ENCODE results near the gene VTI1A.
"Not testable (repeated sequence)": the region's sequence is repeated elsewhere in the genome, so short reads cannot be mapped to it uniquely, and the experiment has no call there.

VTI1A gene

DNA sequence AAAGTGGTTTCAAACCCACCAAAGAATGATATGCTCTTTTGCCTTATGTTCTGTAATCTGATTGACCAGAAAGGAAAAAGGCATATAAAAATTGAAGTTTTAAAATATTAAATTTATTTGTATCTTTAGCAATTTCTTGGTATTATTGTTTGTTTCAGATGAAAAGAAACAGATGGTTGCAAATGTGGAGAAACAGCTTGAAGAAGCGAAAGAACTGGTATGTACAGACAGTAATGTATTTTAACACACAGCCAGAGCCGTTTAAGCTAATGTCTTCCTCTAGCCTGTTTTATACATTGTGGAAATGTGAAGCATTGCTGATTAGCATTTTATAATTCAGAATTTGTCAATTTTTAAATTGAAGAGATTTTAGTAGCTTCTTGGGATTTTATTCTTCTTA is 13.4 kb downstream of the VTI1A start:
- no peaks in the 10 kb centered on the region for H3K27me3 ChIP-seq (ENCODE audit: control insufficient read depth, insufficient read depth, low read length)
- no peak overlapping the region for H3K9ac ChIP-seq (ENCODE audit: low read length)
- H3K4me1 ChIP-seq (ENCODE audit: control insufficient read depth, insufficient read depth, low read length), result no peaks in the 10 kb centered on the region
- no peaks in the 10 kb centered on the region for H3K9me3 ChIP-seq (ENCODE audit: control insufficient read depth, low read length)
- H3K36me3 ChIP-seq (ENCODE audit: control insufficient read depth, insufficient read depth, low read length), result no peaks in the 10 kb centered on the region
- no peak overlapping the region for H3K4me3 ChIP-seq (ENCODE audit: low read length)

DNA sequence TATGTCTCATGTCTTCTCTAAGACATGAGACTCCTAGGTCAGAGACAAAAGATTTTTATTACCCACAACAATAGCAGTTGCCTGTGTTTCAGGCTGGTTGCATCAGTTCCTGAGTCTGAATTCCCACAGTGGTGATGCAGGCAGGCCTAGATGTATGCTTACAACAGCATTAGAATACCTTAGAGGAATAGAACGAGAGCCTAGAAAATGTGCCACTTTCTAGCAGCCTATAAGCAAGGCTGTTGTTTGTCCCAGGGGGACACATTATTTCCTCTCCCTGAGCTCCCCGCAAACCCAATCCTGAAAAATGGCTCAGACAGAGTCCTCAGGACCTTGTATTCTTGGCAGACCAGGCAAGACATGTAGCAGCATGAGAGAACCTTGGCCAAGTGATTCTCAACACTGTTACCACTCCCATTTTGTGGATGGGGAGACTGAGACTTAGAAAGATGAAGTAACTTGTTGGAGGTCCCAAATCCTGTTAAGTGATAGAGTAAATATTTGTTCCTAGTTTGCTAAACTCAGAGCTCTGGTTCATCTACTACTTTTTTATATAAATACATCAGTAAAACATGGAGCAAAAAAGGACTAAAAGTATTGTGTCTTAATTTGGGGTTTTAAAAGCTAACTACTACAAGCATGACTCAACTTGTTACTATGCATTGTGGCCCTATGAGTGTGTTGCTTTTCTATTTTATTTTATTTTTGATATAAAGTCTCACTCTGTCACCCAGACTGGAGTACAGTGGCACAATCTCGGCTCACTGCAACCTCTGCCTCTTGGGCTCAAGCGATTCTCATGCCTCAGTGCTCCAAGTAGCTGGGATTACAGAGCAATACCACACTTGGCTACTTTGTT is 14.2 kb downstream of the VTI1A start:
- Histone ChIP-seq H3K4me1 (ENCODE audit: control insufficient read depth, insufficient read depth, low read length) (no peaks in the 10 kb centered on the region), H3K9me3 (ENCODE audit: control insufficient read depth, low read length) (no peaks in the 10 kb centered on the region), H3K36me3 (ENCODE audit: control insufficient read depth, insufficient read depth, low read length) (no peaks in the 10 kb centered on the region), H3K4me3 (ENCODE audit: low read length) (no peak overlapping the region), H3K9ac (ENCODE audit: low read length) (no peak overlapping the region), H3K27me3 (ENCODE audit: control insufficient read depth, insufficient read depth, low read length) (no peaks in the 10 kb centered on the region)

DNA sequence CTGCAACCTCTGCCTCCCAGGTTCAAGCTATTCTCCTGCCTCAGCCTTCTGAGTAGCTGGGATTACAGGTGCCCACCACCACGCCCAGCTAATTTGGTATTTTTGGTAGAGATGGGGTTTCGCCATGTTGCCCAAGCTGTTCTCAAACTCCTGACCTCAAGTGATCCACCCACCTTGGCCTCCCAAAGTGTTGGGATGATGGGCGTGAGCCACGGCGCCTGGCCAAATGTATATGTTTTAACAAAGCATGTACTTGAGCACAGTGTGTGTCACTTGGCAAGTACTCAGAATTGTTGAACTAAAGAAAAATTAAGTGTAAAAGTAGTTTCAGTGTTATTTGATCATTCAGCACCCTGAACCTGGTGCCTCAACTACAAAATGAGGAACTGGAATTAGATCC is 17.1 kb downstream of the VTI1A start:
- not testable (repeated sequence) for H3K9me3 ChIP-seq (ENCODE audit: control insufficient read depth, low read length); H3K36me3 ChIP-seq (ENCODE audit: control insufficient read depth, insufficient read depth, low read length)

DNA sequence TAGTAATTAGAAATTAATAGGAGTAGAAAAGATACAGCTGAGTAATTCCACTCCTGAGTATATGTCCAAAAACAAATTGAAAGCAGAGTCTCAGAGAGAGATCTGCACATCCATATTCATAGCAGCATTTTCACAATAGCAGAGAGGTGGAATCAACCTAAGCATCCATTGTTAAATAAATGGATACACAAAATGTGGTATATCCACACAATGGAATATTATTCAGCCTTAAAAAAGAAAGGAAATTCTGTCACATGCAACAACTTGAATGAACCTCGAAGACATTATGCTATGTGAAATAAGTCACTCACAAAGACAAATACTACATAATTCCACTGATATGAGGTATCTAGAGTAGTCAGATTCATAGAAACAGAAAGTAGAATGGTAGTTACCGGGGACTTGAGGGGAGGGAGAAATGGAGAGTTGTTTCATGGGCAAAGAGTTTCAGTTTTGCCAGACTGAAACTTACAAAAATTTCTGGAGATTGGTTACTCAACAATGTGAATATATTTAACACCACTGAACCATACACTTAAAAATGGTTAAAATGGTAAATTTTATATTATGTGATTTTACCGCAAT is 18.4 kb downstream of the VTI1A start:
- Histone ChIP-seq H3K4me3 (ENCODE audit: low read length) (no peak overlapping the region), H3K36me3 (ENCODE audit: control insufficient read depth, insufficient read depth, low read length) (no peaks in the 10 kb centered on the region), H3K27me3 (ENCODE audit: control insufficient read depth, insufficient read depth, low read length) (no peaks in the 10 kb centered on the region), H3K9ac (ENCODE audit: low read length) (no peak overlapping the region), H3K9me3 (ENCODE audit: control insufficient read depth, low read length) (no peaks in the 10 kb centered on the region), H3K4me1 (ENCODE audit: control insufficient read depth, insufficient read depth, low read length) (no peaks in the 10 kb centered on the region)

More for the DNA sequence above, 17.1 kb downstream of the VTI1A start:
- not testable (repeated sequence) for H3K9ac ChIP-seq (ENCODE audit: low read length); H3K27me3 ChIP-seq (ENCODE audit: control insufficient read depth, insufficient read depth, low read length); H3K4me1 ChIP-seq (ENCODE audit: control insufficient read depth, insufficient read depth, low read length); H3K4me3 ChIP-seq (ENCODE audit: low read length)

DNA sequence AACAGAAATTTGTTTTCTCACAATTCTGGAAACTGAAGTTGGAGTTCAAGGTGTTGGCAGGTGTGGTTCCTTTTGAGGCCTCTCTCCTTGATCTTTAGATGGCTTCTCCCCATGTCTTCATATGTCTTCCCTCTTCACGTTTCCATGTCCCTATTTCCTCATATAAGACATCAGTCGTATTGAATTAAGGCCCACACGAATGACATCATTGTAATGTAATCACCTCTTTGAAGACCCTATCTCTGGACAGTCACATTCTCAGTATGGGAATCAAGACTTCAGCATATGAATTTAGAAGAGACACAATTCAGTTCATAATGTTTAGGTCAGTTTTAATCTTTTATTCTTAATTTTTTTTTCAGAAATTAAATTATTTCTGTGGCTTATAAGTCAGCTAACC is 19.8 kb downstream of the VTI1A start:
- Histone ChIP-seq H3K36me3 (ENCODE audit: control insufficient read depth, insufficient read depth, low read length) (no peaks in the 10 kb centered on the region), H3K27me3 (ENCODE audit: control insufficient read depth, insufficient read depth, low read length) (no peaks in the 10 kb centered on the region), H3K9me3 (ENCODE audit: control insufficient read depth, low read length) (no peaks in the 10 kb centered on the region), H3K9ac (ENCODE audit: low read length) (no peak overlapping the region), H3K4me1 (ENCODE audit: control insufficient read depth, insufficient read depth, low read length) (no peaks in the 10 kb centered on the region), H3K4me3 (ENCODE audit: low read length) (no peak overlapping the region)

DNA sequence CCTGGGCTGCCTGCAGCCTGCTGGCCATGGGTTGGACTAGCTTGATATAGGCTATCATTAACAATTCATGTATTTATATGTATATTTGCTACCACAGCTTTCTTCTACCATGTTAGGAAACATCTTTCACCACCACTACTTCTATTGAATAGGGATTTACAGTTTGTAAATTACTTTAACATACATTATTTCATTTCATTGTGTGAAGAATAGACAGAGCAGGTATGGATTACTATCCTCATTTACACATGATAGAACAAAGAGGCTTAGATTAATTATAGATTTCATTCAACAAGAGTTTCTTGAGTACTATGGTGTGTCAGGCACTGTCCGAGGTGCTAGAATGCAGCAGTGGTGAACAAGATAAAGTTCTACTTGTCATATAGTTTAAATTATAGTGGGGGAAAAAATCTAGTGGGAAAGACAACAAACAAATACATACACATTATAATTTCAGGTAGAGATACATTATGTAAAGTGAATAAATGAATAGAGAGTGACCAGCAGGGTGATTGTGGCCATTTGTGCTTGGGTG is 20.6 kb downstream of the VTI1A start:
- Histone ChIP-seq H3K9me3 (ENCODE audit: control insufficient read depth, low read length) (no peaks in the 10 kb centered on the region), H3K4me3 (ENCODE audit: low read length) (no peak overlapping the region), H3K27me3 (ENCODE audit: control insufficient read depth, insufficient read depth, low read length) (no peaks in the 10 kb centered on the region), H3K36me3 (ENCODE audit: control insufficient read depth, insufficient read depth, low read length) (no peaks in the 10 kb centered on the region), H3K4me1 (ENCODE audit: control insufficient read depth, insufficient read depth, low read length) (no peaks in the 10 kb centered on the region), H3K9ac (ENCODE audit: low read length) (no peak overlapping the region)

DNA sequence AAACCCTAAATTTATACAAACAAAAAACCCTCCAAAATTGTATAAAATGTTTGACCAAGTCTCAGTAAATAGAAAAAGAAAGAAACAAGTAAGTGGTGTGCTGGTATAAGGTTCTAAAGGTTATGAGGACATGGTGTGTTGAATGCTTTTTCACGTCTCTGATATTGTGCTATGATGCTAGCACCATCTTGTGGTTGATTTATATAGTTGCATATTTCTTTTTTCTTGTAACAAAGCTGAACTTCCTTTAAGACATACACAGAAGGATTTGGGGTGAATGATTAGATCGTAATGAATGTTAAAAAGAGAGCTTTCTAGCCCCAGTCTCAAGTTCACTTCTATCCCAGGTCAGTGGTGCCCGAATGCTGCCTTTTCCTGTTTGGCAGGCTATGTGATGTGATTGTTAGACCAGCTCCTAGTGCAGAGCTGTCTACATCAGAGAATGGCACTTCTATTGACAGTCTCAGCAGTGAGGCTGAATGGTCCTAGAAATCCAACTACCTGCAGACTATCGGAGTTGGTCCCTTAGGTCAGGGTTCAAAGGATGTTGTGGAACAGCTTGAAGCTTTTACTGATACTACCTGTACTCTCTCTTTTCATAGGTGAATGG is 25.0 kb downstream of the VTI1A start:
- Histone ChIP-seq H3K4me3 (ENCODE audit: low read length) (no peak overlapping the region), H3K4me1 (ENCODE audit: control insufficient read depth, insufficient read depth, low read length) (no peaks in the 10 kb centered on the region), H3K9me3 (ENCODE audit: control insufficient read depth, low read length) (no peaks in the 10 kb centered on the region), H3K27me3 (ENCODE audit: control insufficient read depth, insufficient read depth, low read length) (no peaks in the 10 kb centered on the region), H3K9ac (ENCODE audit: low read length) (no peak overlapping the region), H3K36me3 (ENCODE audit: control insufficient read depth, insufficient read depth, low read length) (no peaks in the 10 kb centered on the region)

DNA sequence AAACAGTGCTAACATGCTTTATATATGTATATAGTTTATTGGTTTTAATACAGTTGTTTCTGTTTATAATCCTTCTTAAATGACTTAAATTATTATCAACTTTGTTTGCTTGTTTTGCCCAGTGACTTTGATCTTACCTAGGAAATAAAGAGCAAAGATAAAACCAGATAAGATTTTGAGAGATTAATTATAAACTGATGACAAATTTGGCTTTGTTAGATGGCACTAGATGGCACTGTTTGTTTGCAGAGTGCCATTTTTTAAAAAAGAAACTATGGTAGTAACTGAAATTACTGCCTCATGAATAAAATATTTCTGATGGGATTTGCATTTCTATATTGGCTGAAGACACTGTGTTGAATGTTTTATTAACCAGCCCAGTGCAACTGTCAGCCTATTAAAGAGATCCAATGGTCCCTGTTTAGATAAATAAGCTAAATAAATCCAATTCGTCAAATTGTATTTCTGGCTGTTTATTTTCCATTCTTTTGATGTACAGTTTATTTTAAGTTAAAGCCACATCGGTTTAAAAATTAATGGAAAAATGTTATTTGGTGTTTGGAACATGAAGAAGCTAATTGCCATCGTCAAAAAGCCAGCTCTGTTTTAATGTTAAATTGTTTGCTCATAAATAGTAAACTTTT is 28.7 kb downstream of the VTI1A start:
- no peak overlapping the region for H3K4me3 ChIP-seq (ENCODE audit: low read length)
- no peaks in the 10 kb centered on the region for H3K4me1 ChIP-seq (ENCODE audit: control insufficient read depth, insufficient read depth, low read length)
- no peaks in the 10 kb centered on the region for H3K9me3 ChIP-seq (ENCODE audit: control insufficient read depth, low read length)
- H3K27me3 ChIP-seq (ENCODE audit: control insufficient read depth, insufficient read depth, low read length), result no peaks in the 10 kb centered on the region
- H3K36me3 ChIP-seq (ENCODE audit: control insufficient read depth, insufficient read depth, low read length), result no peaks in the 10 kb centered on the region
- no peak overlapping the region for H3K9ac ChIP-seq (ENCODE audit: low read length)

DNA sequence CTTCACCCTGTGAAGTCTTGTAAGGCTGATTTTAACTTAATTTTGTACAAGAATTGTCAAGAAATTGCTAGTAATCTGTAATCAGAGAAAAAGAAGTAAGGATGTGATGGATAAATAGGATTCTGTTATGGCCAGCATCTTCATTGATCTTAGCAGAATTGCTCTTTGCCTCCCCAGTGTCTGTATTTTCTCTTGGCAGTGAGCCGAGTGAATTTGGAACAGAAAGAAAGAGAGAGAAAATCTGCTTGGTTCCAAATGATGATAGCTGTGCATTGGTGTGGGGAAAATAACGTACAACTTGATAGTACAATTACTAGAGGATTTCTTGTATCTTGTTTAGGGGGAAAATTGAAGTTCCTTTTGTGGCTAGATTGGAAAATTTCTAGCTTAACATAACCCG is 34.6 kb downstream of the VTI1A start:
- Histone ChIP-seq H3K4me1 (ENCODE audit: control insufficient read depth, insufficient read depth, low read length) (no peaks in the 10 kb centered on the region), H3K4me3 (ENCODE audit: low read length) (no peak overlapping the region), H3K27me3 (ENCODE audit: control insufficient read depth, insufficient read depth, low read length) (no peaks in the 10 kb centered on the region), H3K36me3 (ENCODE audit: control insufficient read depth, insufficient read depth, low read length) (no peaks in the 10 kb centered on the region), H3K9me3 (ENCODE audit: control insufficient read depth, low read length) (no peaks in the 10 kb centered on the region), H3K9ac (ENCODE audit: low read length) (no peak overlapping the region)

DNA sequence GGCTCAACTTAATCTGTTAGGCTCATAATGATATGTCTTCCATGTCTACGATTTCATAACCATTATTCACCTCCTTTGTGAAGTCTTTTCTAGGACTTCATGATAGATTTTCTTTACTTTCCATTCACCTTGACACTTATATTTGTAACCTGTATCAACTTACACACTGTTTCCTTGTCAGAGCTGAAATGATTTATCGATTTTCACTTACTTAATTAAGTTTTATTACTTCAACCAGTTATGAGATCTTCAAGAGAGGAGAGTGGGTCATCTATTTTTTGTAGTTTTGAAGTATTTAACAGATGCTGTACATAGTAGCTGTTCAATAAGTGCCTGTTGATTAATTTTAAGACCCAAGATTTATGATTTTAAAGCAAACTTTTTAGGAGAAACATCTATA is 37.4 kb downstream of the VTI1A start:
- Histone ChIP-seq H3K9ac (ENCODE audit: low read length) (no peak overlapping the region), H3K4me3 (ENCODE audit: low read length) (no peak overlapping the region), H3K27me3 (ENCODE audit: control insufficient read depth, insufficient read depth, low read length) (no peaks in the 10 kb centered on the region)

DNA sequence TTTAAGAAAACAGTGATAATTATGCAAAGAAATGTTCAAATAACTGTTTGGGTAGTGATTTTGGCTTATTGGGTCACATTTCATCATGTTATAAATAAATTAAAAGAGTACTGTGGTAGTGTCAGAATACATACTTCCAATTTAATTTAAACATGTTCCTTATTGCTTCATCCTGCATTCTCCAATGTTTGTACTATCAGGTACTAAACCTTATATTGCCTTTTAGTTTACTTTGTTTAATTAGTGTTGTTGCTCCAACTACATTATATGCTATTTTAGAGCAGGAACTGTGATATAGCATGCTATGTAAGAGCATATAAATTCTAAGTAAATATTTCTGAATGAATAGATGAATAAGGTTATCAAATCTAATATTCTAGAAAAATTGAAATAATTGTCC is 40.9 kb downstream of the VTI1A start:
- no peak overlapping the region for H3K9ac ChIP-seq (ENCODE audit: low read length)
- no peaks in the 10 kb centered on the region for H3K9me3 ChIP-seq (ENCODE audit: control insufficient read depth, low read length)
- no peak overlapping the region for H3K4me3 ChIP-seq (ENCODE audit: low read length)
- H3K4me1 ChIP-seq (ENCODE audit: control insufficient read depth, insufficient read depth, low read length), result no peaks in the 10 kb centered on the region
- no peaks in the 10 kb centered on the region for H3K36me3 ChIP-seq (ENCODE audit: control insufficient read depth, insufficient read depth, low read length)
- H3K27me3 ChIP-seq (ENCODE audit: control insufficient read depth, insufficient read depth, low read length), result no peaks in the 10 kb centered on the region

More for the DNA sequence above, 37.4 kb downstream of the VTI1A start:
- Histone ChIP-seq H3K4me1 (ENCODE audit: control insufficient read depth, insufficient read depth, low read length) (no peaks in the 10 kb centered on the region), H3K36me3 (ENCODE audit: control insufficient read depth, insufficient read depth, low read length) (no peaks in the 10 kb centered on the region), H3K9me3 (ENCODE audit: control insufficient read depth, low read length) (no peaks in the 10 kb centered on the region)

DNA sequence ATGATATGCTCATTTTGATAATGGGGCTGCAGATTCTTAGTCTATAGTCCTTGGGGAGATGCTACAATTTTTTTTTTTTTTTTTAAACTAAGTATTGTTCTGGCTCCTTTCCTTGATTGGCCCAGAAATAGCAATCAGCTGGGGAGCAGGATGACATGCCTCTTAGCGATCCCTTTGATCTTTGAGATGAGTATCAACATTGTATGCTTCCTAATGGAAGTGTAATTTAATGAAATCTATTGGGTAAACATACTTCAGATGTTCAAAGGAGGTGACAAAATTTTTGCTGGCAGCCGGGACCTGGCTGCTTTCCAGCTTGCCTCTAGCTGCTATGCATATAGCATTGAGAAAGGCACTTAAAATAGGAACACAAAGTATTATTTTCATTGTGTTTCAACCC is 43.5 kb downstream of the VTI1A start:
- no peak overlapping the region for H3K9ac ChIP-seq (ENCODE audit: low read length)
- H3K27me3 ChIP-seq (ENCODE audit: control insufficient read depth, insufficient read depth, low read length), result no peaks in the 10 kb centered on the region
- no peaks in the 10 kb centered on the region for H3K36me3 ChIP-seq (ENCODE audit: control insufficient read depth, insufficient read depth, low read length)
- H3K9me3 ChIP-seq (ENCODE audit: control insufficient read depth, low read length), result no peaks in the 10 kb centered on the region
- no peaks in the 10 kb centered on the region for H3K4me1 ChIP-seq (ENCODE audit: control insufficient read depth, insufficient read depth, low read length)
- H3K4me3 ChIP-seq (ENCODE audit: low read length), result no peak overlapping the region

All from mucosa of stomach (tissue), 1 donor.